Stimulated activated CD4-positive, alpha-beta T cell treated with anti-CD3 and anti-CD28 coated beads, Interleukin-1b, Interleukin-23, amount 100 ng/mL, for 4 hours (primary cell): ENCODE measurements around the gene MYOF.

Experiments
- DNase-seq, 2 donors: peaks; one replicate each; pipeline ENCODE4 v3.0.0-alpha.2; 2020; ENCODE audit warnings: low read depth in 2 of 2

MYOF gene, protein sequence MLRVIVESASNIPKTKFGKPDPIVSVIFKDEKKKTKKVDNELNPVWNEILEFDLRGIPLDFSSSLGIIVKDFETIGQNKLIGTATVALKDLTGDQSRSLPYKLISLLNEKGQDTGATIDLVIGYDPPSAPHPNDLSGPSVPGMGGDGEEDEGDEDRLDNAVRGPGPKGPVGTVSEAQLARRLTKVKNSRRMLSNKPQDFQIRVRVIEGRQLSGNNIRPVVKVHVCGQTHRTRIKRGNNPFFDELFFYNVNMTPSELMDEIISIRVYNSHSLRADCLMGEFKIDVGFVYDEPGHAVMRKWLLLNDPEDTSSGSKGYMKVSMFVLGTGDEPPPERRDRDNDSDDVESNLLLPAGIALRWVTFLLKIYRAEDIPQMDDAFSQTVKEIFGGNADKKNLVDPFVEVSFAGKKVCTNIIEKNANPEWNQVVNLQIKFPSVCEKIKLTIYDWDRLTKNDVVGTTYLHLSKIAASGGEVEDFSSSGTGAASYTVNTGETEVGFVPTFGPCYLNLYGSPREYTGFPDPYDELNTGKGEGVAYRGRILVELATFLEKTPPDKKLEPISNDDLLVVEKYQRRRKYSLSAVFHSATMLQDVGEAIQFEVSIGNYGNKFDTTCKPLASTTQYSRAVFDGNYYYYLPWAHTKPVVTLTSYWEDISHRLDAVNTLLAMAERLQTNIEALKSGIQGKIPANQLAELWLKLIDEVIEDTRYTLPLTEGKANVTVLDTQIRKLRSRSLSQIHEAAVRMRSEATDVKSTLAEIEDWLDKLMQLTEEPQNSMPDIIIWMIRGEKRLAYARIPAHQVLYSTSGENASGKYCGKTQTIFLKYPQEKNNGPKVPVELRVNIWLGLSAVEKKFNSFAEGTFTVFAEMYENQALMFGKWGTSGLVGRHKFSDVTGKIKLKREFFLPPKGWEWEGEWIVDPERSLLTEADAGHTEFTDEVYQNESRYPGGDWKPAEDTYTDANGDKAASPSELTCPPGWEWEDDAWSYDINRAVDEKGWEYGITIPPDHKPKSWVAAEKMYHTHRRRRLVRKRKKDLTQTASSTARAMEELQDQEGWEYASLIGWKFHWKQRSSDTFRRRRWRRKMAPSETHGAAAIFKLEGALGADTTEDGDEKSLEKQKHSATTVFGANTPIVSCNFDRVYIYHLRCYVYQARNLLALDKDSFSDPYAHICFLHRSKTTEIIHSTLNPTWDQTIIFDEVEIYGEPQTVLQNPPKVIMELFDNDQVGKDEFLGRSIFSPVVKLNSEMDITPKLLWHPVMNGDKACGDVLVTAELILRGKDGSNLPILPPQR (N-terminal part only)

DNA sequence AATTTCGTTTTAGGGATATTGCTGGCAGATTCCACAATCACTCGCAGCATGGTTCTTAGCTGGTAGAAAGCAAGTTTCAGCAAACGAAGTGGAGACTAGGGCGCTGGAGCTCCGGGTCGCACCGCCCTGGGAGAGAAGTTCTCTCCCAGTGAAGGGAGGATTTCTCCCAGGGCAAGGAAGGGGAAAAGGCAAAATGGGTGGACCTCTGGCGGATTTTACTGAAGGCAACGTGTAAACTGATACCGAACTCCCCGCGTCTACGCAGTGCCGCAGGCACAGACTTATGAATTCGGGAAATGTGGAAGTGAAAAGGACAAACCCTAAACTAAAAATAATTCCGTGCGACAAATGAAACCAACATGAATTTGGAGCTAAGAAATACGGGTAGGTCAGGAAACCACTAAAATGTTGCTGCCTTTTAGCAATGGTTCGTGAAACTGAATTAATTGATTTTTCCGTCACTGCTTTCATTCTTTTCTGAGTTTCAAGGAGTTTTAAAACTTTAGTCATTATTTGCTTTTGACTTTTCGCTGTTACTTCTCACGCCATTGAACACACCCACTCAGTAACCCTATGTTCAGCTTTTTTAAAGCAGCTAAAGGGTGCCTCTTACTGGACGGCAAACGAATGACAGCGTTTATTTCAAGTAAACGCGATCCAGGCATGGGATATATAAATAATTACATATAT, at the start of gene MYOF:
TSS of gene MYOF (minus strand) at position 190 of the 690 bp plus-strand sequence. CDS start at position 50, 140 bp downstream.
- DNase-seq, result peak; percentile 14 to 38

DNA sequence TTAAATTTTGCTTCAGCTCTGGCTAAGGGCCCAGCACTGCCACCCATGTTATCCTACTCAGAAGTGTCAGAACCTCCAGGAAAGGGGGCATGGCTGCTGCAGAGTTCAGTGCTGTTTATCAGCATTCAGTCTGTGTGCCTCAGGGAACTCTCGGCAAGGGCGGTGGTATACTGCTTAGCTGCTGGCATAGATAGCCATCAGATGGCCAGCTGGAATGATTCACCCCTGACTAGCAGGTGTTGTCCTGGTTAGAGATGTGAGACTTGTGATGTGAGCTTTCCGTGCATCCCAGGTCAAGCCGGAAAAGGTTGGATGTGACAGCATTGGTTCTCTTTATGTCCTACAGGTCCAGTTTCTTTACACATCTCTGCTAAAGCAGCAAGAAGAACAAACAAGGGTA, 36.4 kb upstream of the MYOF start:
- no peak for DNase-seq

DNA sequence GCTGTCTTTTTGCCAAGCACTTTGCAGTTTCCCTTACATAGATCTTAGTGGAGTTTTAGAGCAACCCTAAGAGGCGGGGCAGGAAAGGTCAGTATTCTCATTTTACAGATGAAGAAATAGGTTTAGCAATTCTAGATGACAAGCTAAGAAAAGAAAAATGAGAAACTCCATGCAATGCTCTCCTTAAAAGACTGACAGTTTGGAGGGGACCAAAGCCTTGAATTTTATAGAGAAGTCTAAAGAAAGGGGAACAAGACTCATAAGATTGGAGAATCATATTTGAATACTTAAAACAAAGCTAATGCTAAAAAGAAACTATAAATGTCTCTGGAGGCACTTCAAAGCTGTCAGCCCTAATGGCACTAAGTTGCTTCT, 33.9 kb upstream of the MYOF start:
- no peak for DNase-seq

DNA sequence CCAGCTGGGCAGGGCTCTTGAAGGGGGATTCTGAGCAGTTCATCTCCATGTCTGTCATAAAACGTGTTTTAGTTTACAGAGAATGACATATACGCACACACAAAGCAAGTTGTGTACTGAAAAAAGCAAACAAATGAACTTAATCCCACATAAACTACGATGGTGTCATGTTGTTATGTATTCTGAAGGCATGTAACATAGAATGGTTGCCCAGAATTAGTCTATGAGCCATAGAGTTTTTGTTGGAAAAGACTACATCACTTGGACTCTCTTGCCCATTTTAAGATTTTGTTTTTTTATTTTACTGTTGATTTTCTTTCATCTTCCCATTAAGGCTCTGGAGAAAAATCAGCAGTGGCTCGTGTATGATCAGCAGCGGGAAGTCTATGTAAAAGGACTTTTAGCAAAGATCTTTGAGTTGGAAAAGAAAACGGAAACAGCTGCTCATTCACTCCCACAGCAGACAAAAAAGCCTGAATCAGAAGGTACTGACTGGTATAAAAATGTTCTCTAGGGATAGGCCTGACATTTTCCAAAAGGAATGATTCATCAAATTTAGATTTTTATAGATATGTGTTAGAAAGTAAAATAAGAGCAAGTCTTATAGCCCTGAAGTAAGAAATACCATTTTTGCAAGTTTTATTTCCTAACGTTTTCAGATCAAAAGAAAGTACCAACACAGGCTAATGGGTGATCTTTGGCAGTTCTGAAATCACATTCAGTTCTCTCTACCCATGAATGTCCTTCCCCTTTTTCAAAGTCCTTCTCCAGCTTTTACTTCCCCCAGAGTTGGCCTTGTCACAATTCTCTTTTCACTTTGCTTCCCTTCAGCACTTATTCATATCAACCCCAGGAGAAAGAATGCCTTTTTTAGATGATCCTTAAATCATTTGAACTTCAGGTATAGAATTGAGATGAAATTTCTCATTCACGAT, 33.2 kb upstream of the MYOF start:
- DNase-seq, result no peak

DNA sequence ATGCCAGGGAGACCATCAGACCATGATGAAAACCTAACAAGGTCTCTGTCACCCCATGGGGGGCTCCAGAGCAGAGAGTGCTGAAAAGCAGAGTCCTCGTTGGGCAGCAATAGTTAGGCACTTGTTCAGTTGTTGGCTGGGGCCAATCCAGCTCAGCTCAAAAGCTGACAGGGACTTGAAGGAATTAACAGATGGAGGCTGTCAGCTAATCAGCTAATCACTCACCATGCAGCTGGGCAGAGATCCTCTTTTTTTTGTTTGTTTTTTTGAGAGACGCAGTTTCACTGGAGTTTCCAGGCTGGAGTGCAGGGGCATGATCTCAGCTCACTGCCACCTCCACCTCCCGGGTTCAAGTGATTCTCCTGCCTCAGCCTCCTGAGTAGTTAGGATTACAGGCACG, 32.4 kb upstream of the MYOF start:
- DNase-seq, result no peak

DNA sequence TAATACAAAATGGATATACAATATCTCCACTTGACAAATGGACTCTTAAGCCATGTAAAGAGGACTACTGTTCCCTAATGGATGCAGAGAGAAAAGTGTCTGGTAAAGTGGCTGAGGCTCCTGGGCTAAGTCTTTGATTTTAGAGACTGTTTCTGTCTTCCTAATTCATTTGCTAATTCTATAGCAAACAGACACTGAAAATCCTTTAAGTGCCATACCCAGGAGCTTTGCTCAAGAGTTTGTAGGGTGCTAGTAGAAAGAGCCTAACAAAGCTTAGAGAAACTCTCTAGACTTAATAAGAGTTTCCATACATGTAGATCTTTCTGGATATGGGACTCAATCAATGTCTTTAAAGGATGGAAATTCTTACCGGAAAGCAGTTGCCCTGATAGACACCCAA, 31.0 kb upstream of the MYOF start:
- DNase-seq, result no peak

DNA sequence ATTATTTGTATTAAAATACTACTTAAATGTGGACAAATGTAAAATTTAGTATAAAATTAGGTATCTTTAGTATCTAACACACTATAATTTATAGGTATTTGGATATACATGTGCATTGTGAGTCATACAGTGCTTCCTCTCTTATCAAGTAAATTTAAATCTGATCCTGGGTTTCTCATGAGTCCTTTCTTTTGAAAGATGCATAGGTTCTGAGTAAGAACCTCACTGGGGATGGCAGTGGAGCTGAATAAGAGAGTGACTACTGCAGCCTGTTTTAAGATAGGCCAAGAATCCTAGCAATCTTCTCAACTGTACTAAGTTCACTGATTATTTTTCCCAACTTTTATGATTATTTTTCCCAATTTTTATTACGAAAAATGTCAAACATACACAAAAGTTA, 30.4 kb upstream of the MYOF start:
- no peak for DNase-seq

DNA sequence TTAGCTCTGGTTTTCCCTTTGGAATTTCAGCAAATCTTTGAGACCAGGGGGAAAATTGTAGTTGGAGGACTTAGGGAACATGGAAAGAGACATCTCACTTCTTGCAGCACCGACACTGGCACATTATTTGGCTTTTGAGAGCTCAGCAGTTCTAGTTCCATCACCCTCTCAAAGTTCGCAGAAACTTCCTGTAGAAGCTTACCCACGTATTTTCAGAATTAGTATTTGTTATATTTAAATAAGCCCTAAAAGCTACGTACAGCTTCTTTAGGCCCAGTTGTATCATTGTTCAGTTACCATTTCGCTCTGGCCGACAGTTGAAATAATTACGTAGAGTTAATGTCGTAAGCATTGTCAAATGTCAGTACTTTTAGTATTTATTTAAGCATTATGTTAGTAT, 27.7 kb upstream of the MYOF start:
- DNase-seq, result no peak

DNA sequence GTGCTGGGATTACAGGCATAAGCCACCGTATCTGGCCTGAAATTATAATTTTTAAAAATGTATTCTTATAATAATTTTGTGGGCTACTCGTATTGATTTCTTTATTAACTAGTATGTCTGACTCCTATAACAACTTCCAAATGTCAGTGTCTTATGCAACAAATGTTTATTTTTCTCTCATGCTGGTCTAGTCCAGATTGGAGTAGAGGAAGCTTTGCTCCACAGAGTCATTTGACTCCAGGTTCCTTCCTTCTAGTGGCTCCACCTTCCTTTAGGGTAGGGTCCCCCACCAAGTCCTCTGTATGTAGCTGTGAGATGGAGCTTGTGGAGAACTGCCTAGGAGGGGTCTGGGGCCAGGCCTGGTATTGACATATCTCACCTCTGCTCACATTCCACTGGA, 22.9 kb upstream of the MYOF start:
- DNase-seq, result no peak

DNA sequence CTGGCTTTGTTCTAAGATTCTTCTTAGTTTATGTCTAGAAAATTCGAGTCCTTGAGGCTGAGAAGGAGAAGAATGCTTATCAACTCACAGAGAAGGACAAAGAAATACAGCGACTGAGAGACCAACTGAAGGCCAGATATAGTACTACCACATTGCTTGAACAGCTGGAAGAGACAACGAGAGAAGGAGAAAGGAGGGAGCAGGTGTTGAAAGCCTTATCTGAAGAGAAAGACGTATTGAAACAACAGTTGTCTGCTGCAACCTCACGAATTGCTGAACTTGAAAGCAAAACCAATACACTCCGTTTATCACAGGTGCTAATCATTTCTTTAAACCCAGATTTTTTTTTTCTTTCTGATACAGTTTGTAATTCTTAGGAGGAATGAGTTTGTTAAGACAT, 20.9 kb upstream of the MYOF start:
- no peak for DNase-seq

DNA sequence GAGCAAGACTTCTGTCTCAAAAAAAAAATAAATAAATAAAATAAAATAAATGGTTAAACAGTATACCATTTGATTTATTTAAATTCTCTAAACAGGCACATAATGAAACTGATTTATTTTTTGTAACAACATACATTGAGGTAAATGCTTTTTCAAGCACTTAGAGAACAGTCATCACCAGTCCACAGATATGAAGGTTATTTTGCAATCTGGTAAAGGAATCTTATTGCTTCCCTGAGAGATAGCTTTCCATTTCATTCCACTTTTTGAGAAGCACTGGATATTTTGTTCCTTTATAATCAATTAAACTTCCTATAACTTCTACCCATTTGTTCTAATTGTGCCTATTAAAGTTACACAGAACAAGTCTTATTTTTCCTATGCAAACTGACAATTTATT, 19.5 kb upstream of the MYOF start:
- DNase-seq, result no peak

DNA sequence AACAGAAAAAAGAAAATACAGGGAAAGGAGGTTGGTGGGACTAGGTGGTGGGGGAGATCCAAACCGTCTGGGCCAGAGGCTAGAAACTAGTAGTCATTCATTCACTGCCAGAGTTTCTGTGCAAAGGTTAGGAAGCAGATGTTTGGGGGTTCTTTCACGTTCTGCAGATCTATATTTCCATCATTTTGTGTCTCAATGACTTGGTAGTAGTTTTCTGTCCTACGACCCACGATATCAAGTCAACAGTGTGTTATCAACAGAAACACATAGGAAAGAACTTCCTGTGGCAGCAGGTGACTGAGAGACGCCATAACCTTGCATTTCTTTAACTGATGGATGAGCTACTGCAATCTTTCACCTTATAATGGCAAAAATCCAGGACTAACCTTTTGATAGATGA, 16.0 kb upstream of the MYOF start:
- no peak for DNase-seq

DNA sequence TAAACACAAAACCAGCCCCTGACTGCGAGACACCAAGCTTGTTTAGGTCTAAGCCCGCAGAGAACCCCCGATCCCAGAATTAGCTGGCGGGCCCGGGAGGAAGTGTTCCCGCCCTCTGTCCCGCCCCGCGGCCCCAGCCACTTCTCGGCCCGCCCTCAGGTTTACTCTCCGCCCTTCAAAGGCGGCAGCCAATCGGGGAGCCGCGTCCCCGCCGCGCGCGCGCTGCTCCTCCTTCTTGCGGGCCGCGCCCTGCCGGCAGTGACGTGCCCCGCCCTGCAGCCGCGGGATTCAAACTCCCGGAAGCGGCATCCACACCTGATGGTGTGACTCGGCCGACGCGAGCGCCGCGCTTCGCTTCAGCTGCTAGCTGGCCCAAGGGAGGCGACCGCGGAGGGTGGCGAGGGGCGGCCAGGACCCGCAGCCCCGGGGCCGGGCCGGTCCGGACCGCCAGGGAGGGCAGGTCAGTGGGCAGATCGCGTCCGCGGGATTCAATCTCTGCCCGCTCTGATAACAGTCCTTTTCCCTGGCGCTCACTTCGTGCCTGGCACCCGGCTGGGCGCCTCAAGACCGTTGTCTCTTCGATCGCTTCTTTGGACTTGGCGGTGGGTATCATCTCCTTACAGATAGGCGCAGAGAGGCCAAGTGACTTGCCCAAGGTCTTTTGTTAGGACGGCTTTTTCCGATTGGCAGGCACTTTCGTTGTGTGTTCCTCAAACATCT, 14.3 kb upstream of the MYOF start, which contains the start of gene CEP55:
TSS of gene CEP55 (plus strand) at position 291 of the 720 bp plus-strand sequence. CDS start 3,440 bp downstream, outside the sequence.
- DNase-seq, result peak; percentile 90 to 93

DNA sequence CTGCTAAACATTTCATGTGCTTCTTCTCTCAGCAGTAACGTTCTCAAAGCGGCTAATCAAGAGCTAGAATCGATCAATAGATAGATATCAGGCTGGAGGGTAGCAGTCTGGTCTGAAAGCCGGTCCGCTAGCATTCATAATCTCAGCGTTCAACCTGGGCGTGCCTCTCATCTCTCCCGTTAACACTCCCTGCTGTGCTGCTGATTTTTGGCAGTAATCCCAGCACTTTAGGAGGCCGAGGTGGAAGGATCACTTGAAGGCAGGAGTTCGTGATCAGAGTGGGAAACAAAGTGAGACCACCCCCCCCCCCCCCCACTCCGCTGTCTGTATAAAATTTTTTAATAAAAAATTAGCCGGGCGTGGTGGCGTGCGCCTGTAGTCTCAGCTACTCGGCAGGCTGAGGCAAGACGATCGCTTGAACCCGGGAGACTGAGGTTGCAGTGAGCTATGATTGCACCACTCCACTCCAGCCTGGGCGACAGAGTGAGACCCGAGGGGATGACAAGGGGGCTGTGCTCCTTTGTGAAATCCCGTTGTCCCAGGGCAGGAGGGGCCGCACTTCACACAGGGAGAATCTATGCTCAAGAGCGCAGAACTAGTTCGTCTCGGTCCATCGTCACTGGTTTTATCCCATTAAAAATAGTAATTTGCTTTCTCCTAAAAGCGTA, 13.7 kb upstream of the MYOF start:
- no peak for DNase-seq

DNA sequence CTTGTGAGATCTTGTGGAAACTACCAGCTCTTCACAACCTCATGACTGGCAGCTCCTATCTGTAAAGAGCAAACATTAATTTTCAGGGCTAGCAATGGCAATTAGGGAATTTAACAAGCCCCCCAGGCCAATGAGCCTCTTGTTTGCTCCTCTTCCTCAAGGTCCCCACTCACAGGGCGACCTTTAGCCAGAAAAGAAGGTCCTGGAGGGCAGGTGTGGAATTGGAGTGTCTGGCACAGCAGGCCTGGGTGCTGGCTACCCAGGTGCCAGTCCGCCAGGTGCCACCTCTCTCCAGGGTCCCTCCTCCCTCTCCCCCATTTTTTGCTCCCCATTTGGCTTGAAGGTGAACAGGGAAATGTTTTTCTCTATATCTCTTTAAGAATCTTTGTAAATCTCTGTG, 12.4 kb upstream of the MYOF start:
- DNase-seq, result no peak

DNA sequence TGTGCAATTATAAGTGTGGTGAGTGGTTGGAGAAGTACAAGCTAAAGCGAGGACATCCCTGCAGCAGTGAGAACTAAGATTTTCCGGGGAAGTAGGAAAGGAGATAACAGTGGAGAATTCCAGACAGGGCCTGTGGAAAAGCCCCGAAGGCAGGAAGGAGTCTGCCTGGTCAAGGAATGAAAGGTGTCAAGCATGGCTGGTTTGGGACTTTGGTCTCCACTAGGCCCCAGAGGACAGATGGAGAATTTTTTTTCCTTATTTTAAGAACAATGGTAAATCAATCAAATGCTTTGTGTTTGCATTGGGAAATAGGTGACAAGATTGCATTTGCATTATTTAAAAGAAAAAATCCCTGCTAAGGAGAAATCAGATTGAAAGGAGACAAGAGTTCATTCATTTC, 11.0 kb upstream of the MYOF start:
- DNase-seq, result no peak

DNA sequence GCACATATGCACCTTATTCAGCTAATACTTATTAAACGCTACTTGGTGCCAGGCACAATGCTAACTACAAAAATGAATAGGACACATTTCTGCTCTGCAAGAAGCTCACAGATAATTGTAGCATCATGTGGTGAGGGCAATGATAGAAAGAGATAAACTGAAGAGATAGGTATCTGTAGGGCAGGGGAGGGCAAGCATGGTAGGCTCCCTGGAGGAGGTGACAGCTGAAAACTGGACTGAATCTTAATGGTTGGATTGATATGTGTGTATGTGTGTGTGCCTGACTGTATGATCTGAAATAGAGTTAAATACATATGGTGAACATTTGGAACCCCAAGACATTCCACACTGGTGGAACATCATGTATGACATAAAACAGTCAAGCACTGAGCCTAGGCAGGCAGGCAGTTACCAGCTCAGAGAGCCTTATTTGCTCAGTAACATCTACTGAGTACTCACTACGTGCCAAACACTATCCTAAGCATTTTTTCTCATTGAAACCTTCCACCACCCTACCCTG, 9.5 kb upstream of the MYOF start:
- DNase-seq, result no peak

DNA sequence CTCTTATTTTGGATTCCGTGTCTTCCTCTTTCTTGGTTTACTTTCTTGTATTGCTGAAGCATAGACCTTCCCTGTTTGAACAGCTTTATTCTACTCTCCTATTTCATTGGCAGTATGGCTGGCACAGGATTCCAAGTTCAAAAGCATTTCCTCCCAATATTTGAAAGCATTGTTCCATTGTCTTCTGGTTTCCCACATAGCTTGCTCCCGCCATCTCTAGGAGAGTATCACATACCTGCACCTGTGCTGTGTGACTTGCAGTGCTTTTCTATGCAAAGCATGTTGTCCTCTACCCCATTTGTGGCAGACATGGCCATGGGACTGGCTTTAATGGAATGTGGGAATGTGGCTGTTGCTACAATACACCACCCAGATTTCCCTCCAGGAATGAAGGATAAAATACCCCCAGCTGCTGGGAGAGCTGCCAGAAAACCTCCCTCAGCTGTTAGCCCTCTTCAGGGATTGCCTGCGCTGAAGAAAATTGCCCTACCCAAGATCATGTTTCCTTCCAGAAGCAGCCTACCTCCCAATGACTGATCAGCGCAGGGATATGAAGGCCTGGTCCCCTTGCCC, 6.9 kb upstream of the MYOF start:
- no peak for DNase-seq

DNA sequence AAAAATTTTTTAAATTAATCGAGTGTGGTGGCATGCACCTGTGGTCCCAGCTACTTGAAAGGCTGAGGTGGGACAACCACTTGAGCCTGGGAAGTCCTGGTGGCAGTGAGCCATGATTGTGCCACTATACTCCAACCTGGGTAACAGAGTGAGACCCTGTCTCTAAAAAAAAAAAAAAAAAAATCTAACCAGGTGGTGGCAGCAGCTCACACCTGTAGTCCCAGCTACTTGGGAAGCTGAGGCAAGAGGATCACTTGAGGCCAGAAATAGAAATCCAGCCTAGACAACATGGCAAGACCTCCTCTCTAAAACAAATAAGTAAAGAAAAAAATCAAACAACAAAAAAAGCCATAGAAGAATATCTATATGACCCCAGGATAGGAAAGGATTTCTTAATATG, 3.6 kb upstream of the MYOF start:
- DNase-seq, result no peak
